ENCODE results near the gene VPS41.

Gene VPS41

DNA sequence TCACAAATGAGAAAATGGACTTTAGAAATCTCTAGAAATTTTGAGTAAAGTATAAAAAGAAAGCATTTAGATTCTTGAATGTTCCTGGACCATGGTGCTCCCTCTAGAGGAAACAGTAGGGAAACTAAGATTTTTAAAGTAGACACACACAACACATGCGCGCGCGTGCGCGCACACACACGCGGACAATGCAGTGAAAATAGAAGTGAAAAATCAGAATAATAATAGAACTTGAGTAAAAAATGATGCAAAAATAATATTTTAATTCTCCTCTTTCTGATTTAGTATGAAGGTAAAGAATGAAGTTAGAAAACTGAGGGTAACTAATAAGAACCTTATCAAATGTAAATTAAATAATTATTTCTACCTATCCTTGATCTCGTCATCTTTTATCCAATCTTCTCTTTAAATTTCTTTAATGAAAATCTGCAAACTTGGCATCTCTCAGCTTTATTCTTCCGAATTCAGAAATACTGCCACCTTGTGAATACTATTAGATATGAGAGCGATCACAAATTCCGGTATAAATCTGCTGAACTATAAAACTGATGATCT, 160.9 kb downstream of the VPS41 start:
- DNase-seq (ENCODE audit: low spot score): no peak
- TF ChIP-seq, protein P1, sequence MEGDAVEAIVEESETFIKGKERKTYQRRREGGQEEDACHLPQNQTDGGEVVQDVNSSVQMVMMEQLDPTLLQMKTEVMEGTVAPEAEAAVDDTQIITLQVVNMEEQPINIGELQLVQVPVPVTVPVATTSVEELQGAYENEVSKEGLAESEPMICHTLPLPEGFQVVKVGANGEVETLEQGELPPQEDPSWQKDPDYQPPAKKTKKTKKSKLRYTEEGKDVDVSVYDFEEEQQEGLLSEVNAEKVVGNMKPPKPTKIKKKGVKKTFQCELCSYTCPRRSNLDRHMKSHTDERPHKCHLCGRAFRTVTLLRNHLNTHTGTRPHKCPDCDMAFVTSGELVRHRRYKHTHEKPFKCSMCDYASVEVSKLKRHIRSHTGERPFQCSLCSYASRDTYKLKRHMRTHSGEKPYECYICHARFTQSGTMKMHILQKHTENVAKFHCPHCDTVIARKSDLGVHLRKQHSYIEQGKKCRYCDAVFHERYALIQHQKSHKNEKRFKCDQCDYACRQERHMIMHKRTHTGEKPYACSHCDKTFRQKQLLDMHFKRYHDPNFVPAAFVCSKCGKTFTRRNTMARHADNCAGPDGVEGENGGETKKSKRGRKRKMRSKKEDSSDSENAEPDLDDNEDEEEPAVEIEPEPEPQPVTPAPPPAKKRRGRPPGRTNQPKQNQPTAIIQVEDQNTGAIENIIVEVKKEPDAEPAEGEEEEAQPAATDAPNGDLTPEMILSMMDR (IDR thresholded peaks at IDR 0.05): peak; percentile 33
- H3K27ac ChIP-seq: no peak overlapping the region
- peak overlapping the region; percentile 17 for H3K4me3 ChIP-seq

DNA sequence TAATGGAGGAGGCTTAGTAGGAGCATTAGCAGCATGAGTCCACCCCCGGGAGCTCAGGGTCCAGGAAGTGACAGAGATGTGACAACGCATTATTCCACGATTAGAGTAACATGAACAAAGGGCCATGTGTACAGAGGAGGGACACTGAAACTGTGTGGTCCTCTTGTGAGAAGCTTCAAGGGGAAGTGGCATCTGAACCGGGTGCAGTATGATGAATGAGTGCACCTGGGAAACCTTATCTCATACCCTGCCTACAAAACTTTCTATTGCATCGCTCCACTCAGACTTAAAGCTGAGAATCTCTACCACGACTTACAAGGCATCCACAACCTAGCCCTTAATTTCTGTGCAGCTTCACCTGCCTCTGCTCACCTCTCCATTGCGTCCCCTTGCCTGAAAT, 162.6 kb downstream of the VPS41 start:
- TF ChIP-seq, protein P1 (IDR thresholded peaks at IDR 0.05): no peak
- Histone ChIP-seq H3K4me3 (no peak overlapping the region), H3K27ac (no peak overlapping the region)
- no peak for DNase-seq (ENCODE audit: low spot score)

DNA sequence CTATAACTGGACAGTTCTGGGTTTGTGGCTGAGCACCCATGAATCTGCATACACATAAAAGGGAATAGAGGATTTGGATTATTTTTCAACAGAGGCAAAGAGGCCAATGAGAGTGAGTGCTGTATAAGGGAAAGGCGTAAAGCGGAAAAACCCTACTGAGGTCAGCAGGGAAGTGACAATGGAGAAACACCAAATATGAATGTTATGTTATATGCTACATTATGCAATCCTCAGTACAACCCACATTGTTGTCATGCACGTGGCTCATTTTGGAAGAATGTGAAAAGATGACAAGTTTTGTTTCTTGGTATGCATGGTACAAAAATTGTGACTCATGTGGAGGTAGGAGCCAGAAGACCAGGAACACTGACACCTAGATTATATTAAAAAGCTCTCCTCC, 164.2 kb downstream of the VPS41 start:
- Histone ChIP-seq H3K4me3 (no peak overlapping the region), H3K27ac (no peak overlapping the region)
- no peak for DNase-seq (ENCODE audit: low spot score)
- TF ChIP-seq, protein P1 (IDR thresholded peaks at IDR 0.05): no peak

DNA sequence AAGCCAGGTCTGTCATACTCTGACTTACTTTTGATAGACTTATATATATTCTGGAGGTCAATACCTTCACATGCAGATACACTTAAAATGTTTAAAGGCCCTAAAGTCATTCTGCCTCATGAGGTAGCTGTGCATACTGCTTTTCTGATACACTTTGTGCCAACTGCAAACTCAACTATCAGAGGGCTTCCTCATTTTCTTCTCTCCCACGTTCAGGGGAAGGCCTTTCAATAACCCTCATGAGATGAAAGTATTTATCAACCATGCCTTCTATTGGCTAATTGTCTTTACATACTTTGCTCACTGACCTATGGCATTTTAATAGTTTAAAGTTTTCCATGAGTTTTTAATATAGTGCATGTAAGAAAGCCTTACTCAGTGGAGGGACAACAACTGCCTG, 165.1 kb downstream of the VPS41 start:
- Histone ChIP-seq H3K27ac (no peak overlapping the region), H3K4me3 (no peak overlapping the region)
- TF ChIP-seq, protein P1 (IDR thresholded peaks at IDR 0.05): no peak
- no peak for DNase-seq (ENCODE audit: low spot score)

DNA sequence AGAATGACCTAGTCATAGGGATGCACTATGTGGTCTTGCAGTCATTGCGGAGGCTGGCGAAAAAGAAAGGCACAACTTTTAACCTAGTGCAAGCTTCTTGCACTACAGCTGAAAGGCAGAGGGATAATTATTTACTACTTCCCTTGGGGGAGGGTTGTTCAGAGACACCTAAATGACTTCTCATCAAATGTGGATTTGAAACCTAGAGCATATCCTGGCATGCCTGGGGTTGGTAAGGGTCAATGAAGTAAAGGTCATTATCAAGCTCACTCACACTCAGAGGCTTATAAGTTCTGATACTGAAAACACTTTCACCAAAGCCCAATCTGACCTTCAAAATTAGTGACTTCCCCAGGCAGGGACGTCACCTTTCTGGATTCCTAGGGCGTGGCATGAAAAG, 168.9 kb downstream of the VPS41 start:
- no peak overlapping the region for H3K4me3 ChIP-seq
- TF ChIP-seq, protein P1 (IDR thresholded peaks at IDR 0.05): no peak
- no peak overlapping the region for H3K27ac ChIP-seq
- no peak for DNase-seq (ENCODE audit: low spot score)

DNA sequence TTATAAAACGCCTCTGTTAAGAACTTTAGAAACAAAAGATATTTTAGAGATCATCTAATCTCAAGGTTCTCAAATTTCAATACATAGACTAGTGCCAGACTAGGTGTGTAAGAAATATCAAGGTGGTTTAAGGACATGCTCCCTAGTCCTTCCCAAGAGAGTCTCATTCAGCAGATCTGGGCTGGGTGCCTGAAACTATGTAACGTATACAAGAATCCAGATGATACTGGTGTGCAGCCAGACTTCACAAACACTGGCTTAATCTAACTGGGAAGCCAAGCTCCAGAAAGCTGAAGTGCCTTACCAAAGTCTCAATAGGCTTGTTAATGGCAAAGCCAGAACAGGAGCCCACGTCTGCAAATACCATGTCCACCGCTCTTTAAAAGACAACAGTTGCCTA, 172.9 kb downstream of the VPS41 start:
- DNase-seq (ENCODE audit: low spot score): no peak
- no peak overlapping the region for H3K4me3 ChIP-seq
- TF ChIP-seq, protein P1 (IDR thresholded peaks at IDR 0.05): no peak
- no peak overlapping the region for H3K27ac ChIP-seq

DNA sequence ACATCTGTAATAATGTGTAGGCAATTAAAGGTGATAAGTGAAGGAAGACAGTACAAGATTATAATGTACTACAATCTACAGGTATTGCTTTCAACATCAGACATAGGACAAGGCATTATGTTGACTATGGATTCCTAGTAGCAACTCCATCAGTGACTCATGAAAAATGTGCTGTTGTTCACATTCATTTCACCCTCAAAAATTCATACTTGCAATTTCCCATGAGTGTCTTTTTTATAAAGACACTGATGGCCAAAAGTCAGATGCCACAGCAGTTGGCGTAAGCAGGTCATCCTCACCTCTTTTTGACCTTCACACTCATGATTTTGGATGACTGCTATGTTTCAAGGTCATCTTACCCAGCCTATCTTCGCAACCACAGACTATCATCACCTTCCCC, 177.8 kb downstream of the VPS41 start:
- TF ChIP-seq, protein P1 (IDR thresholded peaks at IDR 0.05): no peak
- DNase-seq (ENCODE audit: low spot score): no peak
- Histone ChIP-seq H3K27ac (no peak overlapping the region), H3K4me3 (no peak overlapping the region)

All from coronary artery (tissue), 2 donors.